HG03378 (cell line): Measurements from ENCODE around the gene KAZN.

ENCODE experiments used
- ATAC-seq: cut with Tn5 transposase; IDR thresholded peaks from one replicate; pipeline ENCODE4 v1.9.1; 2021; ENCODE audit warnings: mild to moderate bottlenecking, moderate library complexity; ENCODE audit not compliant: unreplicated experiment

Gene KAZN

GRCh38 chr1:14784790-14785773, 186.6 kb downstream of the KAZN start:
- no peak for ATAC-seq

GRCh38 chr1:14786109-14786675, 187.7 kb downstream of the KAZN start:
- no peak for ATAC-seq

GRCh38 chr1:14786681-14787080, 188.2 kb downstream of the KAZN start:
- no peak for ATAC-seq

- ATAC-seq = no peak
Measured at GRCh38 chr1:14787604-14788003, 189.1 kb downstream of the KAZN start.

- ATAC-seq = no peak
Measured at GRCh38 chr1:14788080-14788479, 189.6 kb downstream of the KAZN start.

GRCh38 chr1:14790982-14791381, 192.5 kb downstream of the KAZN start:
- no peak for ATAC-seq

- no peak for ATAC-seq
Measured at GRCh38 chr1:14791654-14792053, 193.2 kb downstream of the KAZN start.

GRCh38 chr1:14794136-14794768, 195.8 kb downstream of the KAZN start:
- ATAC-seq = no peak

GRCh38 chr1:14794906-14795305, 196.4 kb downstream of the KAZN start:
- ATAC-seq = no peak

GRCh38 chr1:14795589-14795988, 197.1 kb downstream of the KAZN start:
- ATAC-seq = no peak

- no peak for ATAC-seq
Measured at GRCh38 chr1:14800014-14800413, 201.5 kb downstream of the KAZN start.

- ATAC-seq = no peak
Measured at GRCh38 chr1:14800500-14801076, 202.1 kb downstream of the KAZN start.

GRCh38 chr1:14803002-14803789, 204.7 kb downstream of the KAZN start:
- ATAC-seq = no peak

- no peak for ATAC-seq
Measured at GRCh38 chr1:14804626-14805025, 206.1 kb downstream of the KAZN start.

GRCh38 chr1:14806772-14807171, 208.3 kb downstream of the KAZN start:
- ATAC-seq = no peak

- no peak for ATAC-seq
Measured at GRCh38 chr1:14808768-14809167, 210.3 kb downstream of the KAZN start.

GRCh38 chr1:14809191-14809981, 210.9 kb downstream of the KAZN start:
- no peak for ATAC-seq

GRCh38 chr1:14810595-14811361, 212.3 kb downstream of the KAZN start:
- ATAC-seq = no peak

GRCh38 chr1:14811573-14811972, 213.1 kb downstream of the KAZN start:
- no peak for ATAC-seq
